Vagina (tissue), 2 donors: Measurements from ENCODE around the gene NOLC1. TPM values are rescaled to one million over a fixed set of nuclear protein-coding genes. Genes with fewer than 3 reads are reported as not detected.

Source experiments
- DNase-seq, 2 donors: peaks; one replicate each; pipeline ENCODE4 v3.0.0-alpha.2; 2017; ENCODE audit errors: extremely low spot score in 2 of 2
- H3K27ac ChIP-seq: fragments of 200-600 bp; sonication (generic); one replicate; pipeline ENCODE4 v1.5.1; 2019
- H3K27me3 ChIP-seq: fragments of 200-600 bp; sonication (generic); one replicate; pipeline ENCODE4 v1.5.1; 2019
- H3K36me3 ChIP-seq, 2 donors: fragments of 200-600 bp; sonication (generic); one replicate each; pipeline ENCODE4 v1.5.1; 2017 to 2019
- H3K4me1 ChIP-seq: fragments of 200-600 bp; sonication (generic); one replicate; pipeline ENCODE4 v1.5.1; 2019
- H3K4me3 ChIP-seq, 2 donors: fragments of 200-600 bp; sonication (generic); 1 replicate in 1 of 2; 2 replicates in 1 of 2; pipeline ENCODE4 v1.5.1; 2016 to 2019
- H3K9me3 ChIP-seq: fragments of 200-600 bp; sonication (generic); one replicate; pipeline ENCODE4 v1.5.1; 2019
- POLR2A ChIP-seq, 2 donors: fragments of 450-650 bp; IDR thresholded peaks; one replicate each; pipeline ENCODE4 v1.6.1; 2017; ENCODE audit warnings: antibody characterized with exemption in 2 of 2, mild to moderate bottlenecking in 2 of 2, moderate library complexity in 2 of 2
- POLR2AphosphoS5 ChIP-seq, 2 donors: sonication (generic); formaldehyde crosslinking; IDR thresholded peaks; one replicate each; pipeline ENCODE4 v1.9.0; 2017; ENCODE audit warnings: antibody characterized with exemption in 2 of 2, mild to moderate bottlenecking in 2 of 2, low read depth in 1 of 2; ENCODE audit not compliant: insufficient read depth in 1 of 2
- intact Hi-C: fragments of 100-400 bp; cut with DNase I; formaldehyde crosslinking; loops from one replicate; pipeline ENCODE4 v1.15.1; 2023
- total RNA-seq: library from RNA; depleted of rRNA; stranded (reverse); fragments of >200 nt; gene quantifications from one replicate; pipeline ENCODE4 v1.2.3, GENCODE V29; 2016
- TF ChIP-seq, protein P1 (sequence below), 3 experiments: fragments of 450-650 bp in 2 of 3; fragments of 200-600 bp in 1 of 3; sonication (generic) in 1 of 3; IDR thresholded peaks; one replicate each; pipeline ENCODE4 v1.5.1; 2017 to 2019; ENCODE audit warnings: antibody characterized with exemption in 3 of 3, mild to moderate bottlenecking in 2 of 3, moderate library complexity in 2 of 3

Gene NOLC1
- total RNA-seq, 1 donor from 2014 or later, result 61.9 TPM

DNA sequence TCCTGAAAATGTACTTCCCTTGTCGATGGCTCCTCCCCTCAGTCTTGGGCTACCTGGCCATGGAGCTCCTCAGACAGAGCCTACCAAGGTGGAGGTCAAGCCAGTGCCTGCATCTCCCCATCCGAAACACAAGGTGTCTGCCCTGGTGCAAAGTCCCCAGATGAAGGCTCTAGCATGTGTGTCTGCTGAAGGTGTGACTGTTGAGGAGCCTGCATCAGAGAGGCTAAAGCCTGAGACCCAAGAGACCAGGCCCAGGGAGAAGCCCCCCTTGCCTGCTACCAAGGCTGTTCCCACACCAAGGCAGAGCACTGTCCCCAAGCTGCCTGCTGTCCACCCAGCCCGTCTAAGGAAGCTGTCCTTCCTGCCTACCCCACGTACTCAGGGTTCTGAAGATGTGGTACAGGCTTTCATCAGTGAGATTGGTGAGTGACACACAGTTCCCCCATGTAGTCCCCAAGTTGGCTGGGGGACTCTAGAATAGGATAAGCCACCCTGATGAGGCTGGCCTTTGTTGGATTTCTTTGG lies 10.5 kb upstream of the NOLC1 start:
- TF ChIP-seq POLR2A (IDR thresholded peaks at IDR 0.05) (no peak), POLR2AphosphoS5 (IDR thresholded peaks at IDR 0.05; ENCODE audit: insufficient read depth in 1 of 2, low read depth in 1 of 2) (no peak)
- TF ChIP-seq, protein P1, sequence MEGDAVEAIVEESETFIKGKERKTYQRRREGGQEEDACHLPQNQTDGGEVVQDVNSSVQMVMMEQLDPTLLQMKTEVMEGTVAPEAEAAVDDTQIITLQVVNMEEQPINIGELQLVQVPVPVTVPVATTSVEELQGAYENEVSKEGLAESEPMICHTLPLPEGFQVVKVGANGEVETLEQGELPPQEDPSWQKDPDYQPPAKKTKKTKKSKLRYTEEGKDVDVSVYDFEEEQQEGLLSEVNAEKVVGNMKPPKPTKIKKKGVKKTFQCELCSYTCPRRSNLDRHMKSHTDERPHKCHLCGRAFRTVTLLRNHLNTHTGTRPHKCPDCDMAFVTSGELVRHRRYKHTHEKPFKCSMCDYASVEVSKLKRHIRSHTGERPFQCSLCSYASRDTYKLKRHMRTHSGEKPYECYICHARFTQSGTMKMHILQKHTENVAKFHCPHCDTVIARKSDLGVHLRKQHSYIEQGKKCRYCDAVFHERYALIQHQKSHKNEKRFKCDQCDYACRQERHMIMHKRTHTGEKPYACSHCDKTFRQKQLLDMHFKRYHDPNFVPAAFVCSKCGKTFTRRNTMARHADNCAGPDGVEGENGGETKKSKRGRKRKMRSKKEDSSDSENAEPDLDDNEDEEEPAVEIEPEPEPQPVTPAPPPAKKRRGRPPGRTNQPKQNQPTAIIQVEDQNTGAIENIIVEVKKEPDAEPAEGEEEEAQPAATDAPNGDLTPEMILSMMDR (IDR thresholded peaks at IDR 0.05), result no peak
- H3K36me3 ChIP-seq, result peaks cover 4 to 53% of the 10 kb centered on the region in 2 donors
- no peak for DNase-seq
- no peak overlapping the region for H3K27ac ChIP-seq
- intact Hi-C loops, result no loop called here
- H3K4me3 ChIP-seq, result no peak overlapping the region
- peaks cover 7% of the 10 kb centered on the region for H3K4me1 ChIP-seq
- no peaks in the 10 kb centered on the region for H3K27me3 ChIP-seq
- H3K9me3 ChIP-seq, result no peaks in the 10 kb centered on the region

DNA sequence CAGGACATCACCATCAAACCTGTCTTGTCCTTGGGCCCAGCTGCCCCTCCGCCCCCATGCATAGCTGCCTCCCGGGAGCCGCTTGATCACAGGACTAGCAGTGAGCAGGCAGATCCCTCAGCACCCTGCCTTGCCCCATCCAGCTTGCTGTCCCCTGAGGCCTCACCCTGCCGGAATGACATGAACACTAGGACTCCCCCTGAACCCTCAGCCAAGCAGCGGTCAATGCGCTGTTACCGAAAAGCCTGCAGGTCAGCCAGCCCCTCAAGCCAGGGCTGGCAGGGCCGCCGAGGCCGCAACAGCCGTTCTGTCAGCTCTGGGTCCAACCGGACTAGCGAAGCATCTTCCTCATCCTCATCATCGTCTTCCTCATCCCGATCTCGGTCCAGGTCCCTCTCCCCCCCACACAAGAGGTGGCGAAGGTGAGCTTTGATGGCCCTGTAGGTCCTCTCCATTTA lies 5.2 kb upstream of the NOLC1 start:
- no peak for DNase-seq
- Histone ChIP-seq H3K27me3 (no peaks in the 10 kb centered on the region), H3K36me3 (peaks cover 0 to 38% of the 10 kb centered on the region in 2 donors), H3K9me3 (no peaks in the 10 kb centered on the region), H3K27ac (no peak overlapping the region), H3K4me3 (no peak overlapping the region), H3K4me1 (peaks cover 4% of the 10 kb centered on the region)
- no peak for TF ChIP-seq POLR2A (IDR thresholded peaks at IDR 0.05)
- TF ChIP-seq POLR2AphosphoS5 (IDR thresholded peaks at IDR 0.05; ENCODE audit: insufficient read depth in 1 of 2, low read depth in 1 of 2), result no peak
- TF ChIP-seq, protein P1 (IDR thresholded peaks at IDR 0.05), result no peak
- intact Hi-C loops, result no loop called here

DNA sequence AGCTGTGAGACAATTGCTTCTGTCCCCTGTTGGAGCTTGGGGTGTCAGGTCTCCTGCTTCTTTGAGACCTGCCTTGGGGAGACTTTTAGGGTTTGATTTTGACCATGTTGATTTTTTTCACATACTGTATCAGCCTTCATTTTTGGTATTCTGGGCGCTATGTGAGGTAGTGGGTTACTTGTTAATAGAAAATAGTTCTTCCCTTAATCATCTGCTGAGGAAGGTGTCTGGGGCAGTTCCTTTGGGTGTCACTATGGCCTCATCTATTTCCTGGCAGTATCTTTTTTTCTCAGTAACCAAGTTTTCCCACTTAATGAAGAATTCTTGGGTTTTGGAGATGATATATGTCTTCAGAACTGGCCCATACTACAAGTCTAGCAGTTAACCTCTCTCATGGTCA lies 4.6 kb upstream of the NOLC1 start:
- Histone ChIP-seq H3K4me1 (peaks cover 4% of the 10 kb centered on the region), H3K36me3 (peaks cover 0 to 38% of the 10 kb centered on the region in 2 donors)

DNA sequence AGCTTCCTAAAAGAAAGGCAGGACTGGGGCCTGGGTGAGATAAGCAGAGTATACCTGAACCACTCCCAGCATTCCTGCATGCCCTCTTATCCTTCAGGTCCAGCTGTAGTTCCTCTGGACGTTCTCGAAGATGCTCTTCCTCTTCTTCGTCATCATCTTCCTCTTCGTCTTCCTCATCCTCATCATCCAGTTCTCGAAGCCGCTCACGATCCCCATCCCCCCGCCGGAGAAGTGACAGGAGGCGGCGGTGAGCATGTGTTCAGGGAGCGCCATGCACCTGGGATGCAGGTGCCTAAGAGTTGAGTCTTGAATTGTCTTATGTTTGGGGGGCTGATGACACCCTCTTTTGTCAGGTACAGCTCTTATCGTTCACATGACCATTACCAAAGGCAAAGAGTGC lies 3.9 kb upstream of the NOLC1 start:
- no peak for TF ChIP-seq POLR2AphosphoS5 (IDR thresholded peaks at IDR 0.05; ENCODE audit: insufficient read depth in 1 of 2, low read depth in 1 of 2)
- TF ChIP-seq POLR2A (IDR thresholded peaks at IDR 0.05), result no peak
- TF ChIP-seq, protein P1 (IDR thresholded peaks at IDR 0.05), result no peak
- H3K4me1 ChIP-seq, result peaks cover 11% of the 10 kb centered on the region
- no peak for DNase-seq
- no peak overlapping the region for H3K27ac ChIP-seq
- no peak overlapping the region for H3K4me3 ChIP-seq
- no peaks in the 10 kb centered on the region for H3K27me3 ChIP-seq
- H3K36me3 ChIP-seq, result peaks cover 0 to 38% of the 10 kb centered on the region in 2 donors
- H3K9me3 ChIP-seq, result no peaks in the 10 kb centered on the region
- intact Hi-C loops, result no loop called here

More for the DNA sequence above, 4.6 kb upstream of the NOLC1 start:
- Histone ChIP-seq H3K4me3 (no peak overlapping the region), H3K27ac (no peak overlapping the region), H3K27me3 (no peaks in the 10 kb centered on the region), H3K9me3 (no peaks in the 10 kb centered on the region)
- intact Hi-C loops, result no loop called here
- no peak for TF ChIP-seq POLR2A (IDR thresholded peaks at IDR 0.05)
- DNase-seq, result no peak

DNA sequence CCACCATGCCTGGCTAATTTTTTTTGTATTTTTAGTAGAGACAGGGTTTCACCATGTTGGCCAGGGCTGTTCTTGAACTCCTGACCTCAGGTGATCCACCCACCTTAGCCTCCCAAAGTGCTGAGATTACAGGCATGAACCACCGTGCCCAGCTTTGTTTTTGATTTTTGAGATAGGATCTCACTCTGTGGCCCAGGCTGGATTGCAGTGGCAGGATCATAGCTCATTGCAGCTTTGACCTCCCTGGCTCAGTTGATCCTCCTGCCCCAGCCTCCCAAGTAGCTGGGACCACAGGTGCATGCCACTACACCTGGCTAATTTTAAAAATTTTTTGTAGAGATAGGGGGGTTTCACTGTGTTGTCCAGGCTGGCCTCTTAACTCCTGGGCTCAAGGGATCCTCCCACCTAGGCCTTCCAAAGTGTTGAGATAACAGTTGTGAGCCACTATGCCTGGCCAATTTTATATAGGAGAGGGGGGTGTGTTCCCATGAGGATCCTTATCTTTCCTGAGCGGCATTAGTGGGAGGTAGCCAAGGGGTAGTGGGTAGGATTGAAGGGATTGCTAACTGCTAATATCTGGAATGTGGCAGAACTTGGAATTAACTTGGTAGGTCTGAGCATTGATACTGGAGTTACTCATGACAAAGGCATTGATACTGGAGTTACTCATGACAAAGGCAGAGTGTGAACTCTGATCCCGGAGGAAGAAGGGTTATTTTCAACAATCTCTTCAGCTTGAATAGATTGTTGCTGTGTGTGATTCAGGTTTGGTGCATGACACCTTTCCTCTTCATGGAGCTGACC lies 1.0 kb upstream of the NOLC1 start:
- Histone ChIP-seq H3K27me3 (no peaks in the 10 kb centered on the region), H3K9me3 (no peaks in the 10 kb centered on the region), H3K4me3 (peak overlapping the region; percentile 66 to 93), H3K36me3 (peaks cover 0 to 28% of the 10 kb centered on the region in 2 donors), H3K27ac (peak overlapping the region; percentile 81), H3K4me1 (peaks cover 29% of the 10 kb centered on the region)
- TF ChIP-seq POLR2AphosphoS5 (IDR thresholded peaks at IDR 0.05; ENCODE audit: insufficient read depth in 1 of 2, low read depth in 1 of 2) (no peak), POLR2A (IDR thresholded peaks at IDR 0.05) (no peak)
- TF ChIP-seq, protein P1 (IDR thresholded peaks at IDR 0.05), result no peak
- intact Hi-C loops, result no loop called here
- DNase-seq, result no peak
